Hepatocyte (in vitro differentiated cells): ENCODE results near the gene GOLGA6L9. TPM values are rescaled to one million over a fixed set of nuclear protein-coding genes. Genes with fewer than 3 reads are reported as not detected.
"Not testable (repeated sequence)": the region's sequence is repeated elsewhere in the genome, so short reads cannot be mapped to it uniquely, and the experiment has no call there.

Source experiments
- DNase-seq: peaks from one replicate; pipeline ENCODE4 v3.0.0-alpha.2; 2016; ENCODE audit warnings: low spot score
- H2AFZ ChIP-seq: fragments of 200-600 bp; sonication (generic); 2 replicates; pipeline ENCODE4 v1.6.0; 2016; ENCODE audit warnings: antibody characterized with exemption, mild to moderate bottlenecking
- H3K27ac ChIP-seq: fragments of 200-600 bp; sonication (generic); 2 replicates; pipeline ENCODE4 v1.5.1; 2016; ENCODE audit warnings: mild to moderate bottlenecking
- H3K27me3 ChIP-seq: fragments of 200-600 bp; sonication (generic); 2 replicates; pipeline ENCODE4 v1.6.1; 2016
- H3K36me3 ChIP-seq: fragments of 200-600 bp; sonication (generic); replicated peaks from 2 replicates; pipeline ENCODE4 v1.5.1; 2016; ENCODE audit warnings: low read depth; ENCODE audit not compliant: insufficient read depth
- H3K4me1 ChIP-seq: fragments of 200-600 bp; sonication (generic); 2 replicates; pipeline ENCODE4 v1.5.1; 2016; ENCODE audit warnings: mild to moderate bottlenecking, moderate library complexity; ENCODE audit not compliant: insufficient read depth
- H3K4me2 ChIP-seq: fragments of 200-600 bp; sonication (generic); 2 replicates; pipeline ENCODE4 v1.6.0; 2016
- H3K4me3 ChIP-seq: fragments of 200-600 bp; sonication (generic); 2 replicates; pipeline ENCODE4 v1.5.1; 2016; ENCODE audit warnings: mild to moderate bottlenecking
- H3K79me2 ChIP-seq: fragments of 200-600 bp; sonication (generic); 2 replicates; pipeline ENCODE4 v1.6.0; 2017; ENCODE audit warnings: mild to moderate bottlenecking
- H3K9me2 ChIP-seq: fragments of 200-600 bp; sonication (generic); replicated peaks from 2 replicates; pipeline ENCODE4 v1.6.0; 2017; ENCODE audit warnings: mild to moderate bottlenecking; ENCODE audit not compliant: insufficient read depth
- H3K9me3 ChIP-seq: fragments of 200-600 bp; sonication (generic); 2 replicates; pipeline ENCODE4 v1.5.1; 2016; ENCODE audit warnings: low read depth, mild to moderate bottlenecking
- H4K20me1 ChIP-seq: fragments of 200-600 bp; sonication (generic); 2 replicates; pipeline ENCODE4 v1.6.0; 2016; ENCODE audit warnings: mild to moderate bottlenecking; ENCODE audit not compliant: insufficient read depth, poor library complexity, severe bottlenecking
- WGBS: methylation state at CpG from one replicate; pipeline ENCODE4 v1.1.6; 2016; ENCODE audit warnings: low lambda C conversion rate; ENCODE audit errors: missing lambda C conversion rate; 5-methylcytosine and 5-hydroxymethylcytosine counted together
- polyA plus RNA-seq: library from polyadenylated mRNA; unstranded; fragments of >200 nt; fragmentation: Nextera tagmentation; extraction: Ambion mirVana; gene quantifications from 2 replicates; pipeline ENCODE4 v1.2.1, GENCODE V29; 2016
- total RNA-seq: library from RNA; depleted of rRNA; stranded (reverse); fragments of >200 nt; gene quantifications from 2 replicates; pipeline ENCODE4 v1.2.3, GENCODE V29; 2014

Gene GOLGA6L9
- total and polyA plus RNA-seq, 2 experiments from 2014 or later, result 1.0 to 3.3 TPM

DNA sequence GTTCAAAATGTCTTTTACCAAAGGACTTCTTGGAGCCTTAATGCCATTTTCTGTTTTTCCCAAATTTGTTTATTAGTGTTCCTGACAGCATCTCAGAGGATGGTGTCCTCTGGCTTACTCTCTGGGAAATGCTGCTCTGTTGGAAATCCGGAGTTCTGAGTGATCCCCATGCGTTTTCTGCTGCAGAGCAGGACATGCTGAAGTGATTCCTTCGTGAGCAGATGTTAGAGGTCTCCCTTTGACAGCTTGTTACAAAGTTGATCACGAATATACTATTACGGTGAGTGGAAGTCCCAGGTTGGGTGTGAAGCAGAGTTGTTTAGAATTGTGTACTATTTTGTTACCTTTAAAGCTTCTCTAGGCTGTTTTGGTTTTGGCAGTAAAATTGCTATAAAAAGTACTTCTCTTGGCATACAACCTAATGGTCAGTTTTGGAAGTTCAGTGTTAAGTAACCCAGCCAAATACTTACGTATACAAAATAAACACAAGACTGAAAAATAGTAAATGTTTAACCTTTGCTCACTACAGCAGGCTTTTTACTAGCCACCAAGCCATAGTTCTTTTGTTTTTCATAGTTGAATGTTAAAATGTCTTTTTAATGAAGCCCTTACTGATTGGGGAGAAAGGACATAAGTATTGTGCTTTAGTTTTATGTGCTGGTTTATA, 15.0 kb upstream of the GOLGA6L9 start:
- H3K4me2 ChIP-seq, result peak overlapping the region; percentile 44
- H3K9me3 ChIP-seq, H3K79me2 ChIP-seq, H3K4me1 ChIP-seq, H2AFZ ChIP-seq, H3K9me2 ChIP-seq, H3K36me3 ChIP-seq, H4K20me1 ChIP-seq, H3K4me3 ChIP-seq, H3K27me3 ChIP-seq: not testable (repeated sequence)
- 58% methylated on average over 6 of the region's 6 CpGs for WGBS
- peak; percentile 7 for DNase-seq
- peak overlapping the region; percentile 40 for H3K27ac ChIP-seq

DNA sequence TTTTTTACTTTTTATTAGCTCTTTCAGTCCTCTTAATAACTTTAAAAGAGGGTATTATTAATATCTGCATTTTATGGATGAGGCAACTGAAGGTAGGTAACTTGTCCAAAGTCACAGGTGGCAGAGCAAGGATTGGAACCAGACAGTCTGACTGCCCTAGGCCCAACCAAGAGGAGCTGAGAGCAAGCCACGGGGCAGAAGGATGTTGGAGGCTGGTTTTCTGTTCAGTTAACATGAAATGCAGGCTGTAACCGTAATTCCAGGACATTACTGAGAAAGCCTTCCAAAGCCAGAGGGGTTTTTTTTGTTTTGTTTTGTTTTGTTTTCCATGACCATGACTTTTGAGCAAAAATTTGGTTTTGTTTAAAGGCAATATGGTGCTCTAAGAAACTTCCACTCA, 9.1 kb upstream of the GOLGA6L9 start:
- not testable (repeated sequence) for H3K79me2 ChIP-seq, H3K9me3 ChIP-seq, DNase-seq, H3K4me3 ChIP-seq, H2AFZ ChIP-seq, H3K27me3 ChIP-seq, H4K20me1 ChIP-seq, H3K4me1 ChIP-seq, H3K27ac ChIP-seq, H3K9me2 ChIP-seq, H3K36me3 ChIP-seq, H3K4me2 ChIP-seq
- 90% methylated on average over 2 of the region's 2 CpGs for WGBS

DNA sequence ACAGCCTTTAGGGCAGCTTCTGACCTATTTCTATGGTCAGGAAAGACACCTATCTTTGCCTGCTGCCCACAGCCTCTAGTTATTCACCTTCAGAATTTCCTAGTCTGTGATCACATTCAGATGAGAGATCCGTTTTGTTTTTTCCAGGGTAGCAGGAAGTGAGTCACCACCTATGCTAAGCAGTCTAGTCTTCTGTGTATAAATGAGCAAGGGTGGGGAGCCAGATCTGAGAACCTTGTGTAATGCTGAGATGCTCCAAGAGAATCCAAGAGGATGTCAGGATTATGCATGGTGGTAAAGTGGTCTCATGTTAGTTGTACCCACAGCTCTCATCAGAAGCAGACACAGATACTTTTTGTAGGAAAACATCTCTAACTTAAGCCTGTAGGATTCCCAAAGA, 8.7 kb upstream of the GOLGA6L9 start:
- H3K36me3 ChIP-seq, H4K20me1 ChIP-seq, H2AFZ ChIP-seq, DNase-seq, H3K9me3 ChIP-seq, H3K4me3 ChIP-seq, H3K9me2 ChIP-seq, H3K4me1 ChIP-seq, H3K4me2 ChIP-seq, H3K27ac ChIP-seq, H3K79me2 ChIP-seq, H3K27me3 ChIP-seq: not testable (repeated sequence)
- no CpG with 5 or more reads among the region's 1 CpG for WGBS

DNA sequence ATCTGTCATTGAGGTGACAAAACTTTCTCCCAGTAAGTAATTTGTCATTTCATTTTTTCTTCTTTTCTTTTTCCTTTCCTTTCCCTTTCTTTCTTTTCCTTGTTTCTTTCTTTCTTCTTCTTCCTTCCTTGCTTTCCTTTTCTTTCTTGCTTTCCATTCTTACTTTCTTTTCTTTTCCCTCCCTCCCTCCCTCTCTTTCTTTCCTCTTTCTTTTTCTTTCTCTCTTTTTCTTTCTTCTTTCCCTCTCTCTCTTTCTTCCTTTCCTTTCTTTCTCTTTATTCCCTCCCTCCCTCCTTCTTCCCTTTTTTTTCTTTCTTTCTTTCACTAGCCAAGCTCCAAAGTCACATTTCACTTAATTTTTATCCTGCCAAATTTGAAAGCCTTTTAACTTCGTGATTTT, 2.5 kb upstream of the GOLGA6L9 start:
- 71% methylated on average over 1 of the region's 1 CpG for WGBS

DNA sequence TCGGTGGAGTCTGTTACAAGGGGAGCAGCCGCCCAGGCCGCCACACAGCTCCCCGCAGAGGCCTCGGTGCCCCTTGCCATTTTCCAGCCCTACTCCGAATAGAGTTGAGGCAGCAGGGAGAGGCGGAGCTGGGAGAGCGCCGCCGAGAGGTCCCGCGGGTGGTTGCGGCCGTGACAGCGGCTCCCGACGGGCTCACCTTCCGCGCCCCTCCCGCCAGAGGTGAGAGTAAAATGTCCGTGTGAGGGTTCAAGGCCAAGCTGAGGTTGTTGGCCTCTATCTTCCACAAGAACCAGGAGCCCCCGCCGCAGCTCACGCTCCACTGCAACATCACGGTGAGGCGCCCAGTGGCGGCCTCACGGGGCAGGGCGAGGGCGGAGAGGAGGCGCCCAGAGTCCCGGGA, 15.8 kb downstream of the GOLGA6L9 start:
- H3K36me3 ChIP-seq, H3K4me3 ChIP-seq, H3K9me2 ChIP-seq, H4K20me1 ChIP-seq, H2AFZ ChIP-seq, H3K27me3 ChIP-seq, H3K4me1 ChIP-seq, H3K9me3 ChIP-seq, H3K79me2 ChIP-seq, DNase-seq: not testable (repeated sequence)
- Histone ChIP-seq H3K4me2 (peak overlapping the region; percentile 73), H3K27ac (peak overlapping the region; percentile 80)
- under 1% methylated on average over 18 of the region's 32 CpGs for WGBS

More for the DNA sequence above, 2.5 kb upstream of the GOLGA6L9 start:
- DNase-seq, H3K4me1 ChIP-seq, H2AFZ ChIP-seq, H3K9me2 ChIP-seq, H3K4me3 ChIP-seq, H3K27me3 ChIP-seq, H3K4me2 ChIP-seq, H3K79me2 ChIP-seq, H3K36me3 ChIP-seq, H4K20me1 ChIP-seq, H3K27ac ChIP-seq, H3K9me3 ChIP-seq: not testable (repeated sequence)

DNA sequence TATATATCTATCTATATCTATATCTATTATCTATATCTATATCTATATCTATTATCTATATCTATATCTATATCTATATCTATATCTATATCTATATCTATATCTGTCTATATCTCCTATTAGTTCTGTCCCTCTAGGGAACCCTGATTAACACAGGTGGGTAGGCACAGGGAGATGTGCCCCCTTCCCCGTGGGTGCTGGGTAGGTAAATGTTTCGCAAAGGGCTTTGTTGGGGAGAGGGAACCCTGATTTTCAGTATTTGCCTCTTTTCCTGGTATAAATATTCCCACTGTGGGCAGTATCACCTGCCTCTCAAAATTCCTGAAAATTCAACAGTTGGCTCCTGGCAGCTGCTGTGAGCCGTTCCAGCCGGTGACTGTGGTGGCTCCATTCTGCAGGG, 27.7 kb downstream of the GOLGA6L9 start:
- not testable (repeated sequence) for H3K9me3 ChIP-seq, DNase-seq, H4K20me1 ChIP-seq, H3K4me1 ChIP-seq, H3K9me2 ChIP-seq, H3K79me2 ChIP-seq, H3K4me2 ChIP-seq, H3K27ac ChIP-seq, H2AFZ ChIP-seq, H3K36me3 ChIP-seq, H3K4me3 ChIP-seq, H3K27me3 ChIP-seq
- 90% methylated on average over 2 of the region's 4 CpGs for WGBS

DNA sequence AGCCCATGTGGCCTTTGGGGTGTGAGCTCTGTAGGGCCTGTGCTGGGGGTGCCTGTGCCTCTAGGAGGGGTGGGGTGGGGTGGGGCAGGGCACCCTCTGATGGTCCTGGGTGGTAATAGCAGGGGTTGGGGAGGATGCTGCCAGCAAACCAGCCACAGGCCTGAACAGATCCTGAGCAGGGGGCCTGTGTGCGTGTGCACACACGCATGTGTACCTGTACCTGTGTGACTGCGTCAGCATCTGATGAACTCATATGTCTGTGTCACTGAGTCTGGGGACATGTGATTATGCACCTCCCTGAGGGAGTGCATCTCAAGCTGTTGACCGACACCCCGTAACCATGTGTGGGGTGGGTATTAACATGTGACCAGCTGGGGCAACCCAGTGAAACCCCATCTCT, 36.0 kb downstream of the GOLGA6L9 start:
- not testable (repeated sequence) for H3K27ac ChIP-seq, H4K20me1 ChIP-seq, H3K36me3 ChIP-seq, H3K27me3 ChIP-seq, DNase-seq, H2AFZ ChIP-seq, H3K79me2 ChIP-seq, H3K4me3 ChIP-seq, H3K4me2 ChIP-seq, H3K4me1 ChIP-seq, H3K9me2 ChIP-seq, H3K9me3 ChIP-seq
- no CpG with 5 or more reads among the region's 5 CpGs for WGBS
